Suprapubic skin (tissue), 4 donors: Measurements from ENCODE around the gene EXT2. TPM values are rescaled to one million over a fixed set of nuclear protein-coding genes. Genes with fewer than 3 reads are reported as not detected.

Source experiments
- DNase-seq, 2 donors: peaks; one replicate each; pipeline ENCODE4 v3.0.0-alpha.2; 2019; ENCODE audit warnings: low spot score in 2 of 2
- H3K27ac ChIP-seq: fragments of 200-600 bp; sonication (generic); one replicate; pipeline ENCODE4 v1.5.1; 2019
- H3K27me3 ChIP-seq: fragments of 200-600 bp; sonication (generic); one replicate; pipeline ENCODE4 v1.5.1; 2019
- H3K36me3 ChIP-seq: fragments of 200-600 bp; sonication (generic); one replicate; pipeline ENCODE4 v1.5.1; 2019
- H3K4me1 ChIP-seq: fragments of 200-600 bp; sonication (generic); one replicate; pipeline ENCODE4 v1.5.1; 2019
- H3K4me3 ChIP-seq: fragments of 200-600 bp; sonication (generic); one replicate; pipeline ENCODE4 v1.5.1; 2019; ENCODE audit warnings: mild to moderate bottlenecking
- H3K9me3 ChIP-seq: fragments of 200-600 bp; sonication (generic); one replicate; pipeline ENCODE4 v1.5.1; 2019
- EP300 ChIP-seq: sonication (generic); formaldehyde crosslinking; IDR thresholded peaks from one replicate; pipeline ENCODE4 v1.6.1; 2017; ENCODE audit warnings: antibody characterized with exemption
- POLR2A ChIP-seq, 2 donors: fragments of 450-650 bp; IDR thresholded peaks; one replicate each; pipeline ENCODE4 v1.6.1; 2017; ENCODE audit warnings: antibody characterized with exemption in 2 of 2, mild to moderate bottlenecking in 2 of 2, moderate library complexity in 2 of 2
- POLR2AphosphoS5 ChIP-seq, 3 donors: sonication (generic); formaldehyde crosslinking; IDR thresholded peaks; one replicate each; pipeline ENCODE4 v1.6.1; 2017; ENCODE audit warnings: antibody characterized with exemption in 3 of 3
- WGBS: methylation state at CpG from one replicate; pipeline ENCODE4 v1.1.5; 2018; 5-methylcytosine and 5-hydroxymethylcytosine counted together
- total RNA-seq, 4 donors: library from RNA; depleted of rRNA; stranded (reverse); fragments of >200 nt; gene quantifications; one replicate each; pipeline ENCODE4 v1.1.0, GENCODE V29; 2016
- TF ChIP-seq, protein P1 (sequence below), 2 donors: fragments of 200-600 bp in 1 of 2; fragments of 450-650 bp in 1 of 2; sonication (generic) in 1 of 2; IDR thresholded peaks; one replicate each; pipeline ENCODE4 v1.5.1; 2016 to 2019; ENCODE audit warnings: antibody characterized with exemption in 2 of 2, mild to moderate bottlenecking in 1 of 2, moderate library complexity in 1 of 2

Gene EXT2
- total RNA-seq, 4 donors from 2014 or later, result 66.3 to 82.0 (median 72.4) TPM

DNA sequence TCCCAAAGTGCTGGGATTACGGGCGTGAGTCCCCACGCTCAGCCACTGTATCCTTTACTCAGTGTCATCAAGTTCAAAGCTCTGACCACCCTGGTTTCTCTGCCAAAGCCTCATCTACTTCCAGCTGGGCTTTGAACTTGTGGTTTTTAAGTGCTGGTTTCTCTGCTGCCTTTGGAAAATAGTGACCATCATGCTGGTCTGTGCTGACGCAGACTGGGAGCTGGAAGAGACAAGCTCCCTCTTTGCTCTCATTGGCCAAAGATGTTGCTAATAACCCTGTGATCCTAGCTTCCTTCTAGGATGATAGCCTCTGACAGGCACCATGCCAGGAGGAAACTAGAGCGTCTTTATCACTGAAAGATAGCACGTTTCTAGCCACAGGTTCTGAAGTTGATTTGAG, 152.0 kb downstream of the EXT2 start:
- WGBS, result 75% methylated on average over 6 of the region's 6 CpGs
- no peak overlapping the region for H3K27ac ChIP-seq

DNA sequence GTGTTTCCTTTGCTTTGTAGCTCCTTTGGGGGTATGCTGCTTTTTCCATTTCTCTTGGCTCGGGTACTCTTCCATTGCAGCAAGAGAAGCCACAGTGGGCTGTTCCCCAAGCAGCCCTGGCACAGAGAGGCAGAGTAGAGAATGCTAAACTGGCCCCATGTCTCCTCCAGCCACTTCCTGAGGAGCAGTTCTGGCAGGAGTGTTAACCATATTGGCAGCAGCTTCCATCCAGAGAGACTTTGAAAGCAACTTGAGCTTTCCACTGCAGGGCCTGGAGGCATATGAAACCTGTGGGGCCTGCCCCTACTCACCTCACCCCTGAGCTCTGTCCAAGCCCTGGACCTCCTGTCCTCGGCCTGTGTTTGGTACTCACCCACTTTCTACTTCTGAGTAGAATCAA, 152.6 kb downstream of the EXT2 start:
- DNase-seq, result no peak
- H3K4me3 ChIP-seq, result no peak overlapping the region
- H3K27me3 ChIP-seq, result no peaks in the 10 kb centered on the region
- H3K27ac ChIP-seq, result no peak overlapping the region
- peaks cover 11% of the 10 kb centered on the region for H3K36me3 ChIP-seq
- H3K4me1 ChIP-seq, result peaks cover 4% of the 10 kb centered on the region
- WGBS, result 95% methylated on average over 2 of the region's 2 CpGs
- TF ChIP-seq POLR2AphosphoS5 (IDR thresholded peaks at IDR 0.05) (no peak), EP300 (no peak), POLR2A (IDR thresholded peaks at IDR 0.05) (no peak)
- TF ChIP-seq, protein P1, sequence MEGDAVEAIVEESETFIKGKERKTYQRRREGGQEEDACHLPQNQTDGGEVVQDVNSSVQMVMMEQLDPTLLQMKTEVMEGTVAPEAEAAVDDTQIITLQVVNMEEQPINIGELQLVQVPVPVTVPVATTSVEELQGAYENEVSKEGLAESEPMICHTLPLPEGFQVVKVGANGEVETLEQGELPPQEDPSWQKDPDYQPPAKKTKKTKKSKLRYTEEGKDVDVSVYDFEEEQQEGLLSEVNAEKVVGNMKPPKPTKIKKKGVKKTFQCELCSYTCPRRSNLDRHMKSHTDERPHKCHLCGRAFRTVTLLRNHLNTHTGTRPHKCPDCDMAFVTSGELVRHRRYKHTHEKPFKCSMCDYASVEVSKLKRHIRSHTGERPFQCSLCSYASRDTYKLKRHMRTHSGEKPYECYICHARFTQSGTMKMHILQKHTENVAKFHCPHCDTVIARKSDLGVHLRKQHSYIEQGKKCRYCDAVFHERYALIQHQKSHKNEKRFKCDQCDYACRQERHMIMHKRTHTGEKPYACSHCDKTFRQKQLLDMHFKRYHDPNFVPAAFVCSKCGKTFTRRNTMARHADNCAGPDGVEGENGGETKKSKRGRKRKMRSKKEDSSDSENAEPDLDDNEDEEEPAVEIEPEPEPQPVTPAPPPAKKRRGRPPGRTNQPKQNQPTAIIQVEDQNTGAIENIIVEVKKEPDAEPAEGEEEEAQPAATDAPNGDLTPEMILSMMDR (IDR thresholded peaks at IDR 0.05), result no peak
- peaks cover 5% of the 10 kb centered on the region for H3K9me3 ChIP-seq

More for the DNA sequence above, 152.0 kb downstream of the EXT2 start:
- no peaks in the 10 kb centered on the region for H3K9me3 ChIP-seq
- H3K4me1 ChIP-seq, result peaks cover 4% of the 10 kb centered on the region
- no peak for DNase-seq
- no peaks in the 10 kb centered on the region for H3K27me3 ChIP-seq
- H3K4me3 ChIP-seq, result no peak overlapping the region
- TF ChIP-seq POLR2A (IDR thresholded peaks at IDR 0.05) (no peak), EP300 (no peak), POLR2AphosphoS5 (IDR thresholded peaks at IDR 0.05) (no peak)
- TF ChIP-seq, protein P1 (IDR thresholded peaks at IDR 0.05), result no peak
- H3K36me3 ChIP-seq, result peaks cover 11% of the 10 kb centered on the region

DNA sequence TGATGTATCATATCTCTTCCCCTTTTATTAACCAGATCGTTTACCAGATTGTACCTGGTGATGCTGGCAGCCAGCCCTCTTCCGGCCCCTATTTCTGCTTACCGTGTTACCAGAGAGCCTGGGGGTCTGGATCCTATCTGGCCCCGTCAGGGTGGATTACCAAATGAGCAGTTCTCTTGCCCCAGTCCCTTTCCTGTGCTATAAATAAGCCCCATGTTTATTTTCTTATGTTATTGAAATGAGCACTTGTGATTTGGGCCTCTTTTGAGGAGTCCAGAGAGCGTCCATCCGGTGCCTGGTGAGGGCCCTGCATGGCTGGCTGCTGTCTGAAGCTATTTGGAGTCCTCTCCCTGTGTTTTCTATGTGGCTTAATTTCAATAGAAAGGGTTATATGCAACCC, 154.9 kb downstream of the EXT2 start:
- Histone ChIP-seq H3K4me3 (no peak overlapping the region), H3K9me3 (peaks cover 5% of the 10 kb centered on the region), H3K27ac (no peak overlapping the region), H3K36me3 (no peaks in the 10 kb centered on the region), H3K27me3 (no peaks in the 10 kb centered on the region), H3K4me1 (peaks cover 4% of the 10 kb centered on the region)
- DNase-seq, result no peak
- TF ChIP-seq POLR2AphosphoS5 (IDR thresholded peaks at IDR 0.05) (no peak), POLR2A (IDR thresholded peaks at IDR 0.05) (no peak), EP300 (no peak)
- TF ChIP-seq, protein P1 (IDR thresholded peaks at IDR 0.05), result no peak
- 75% methylated on average over 6 of the region's 6 CpGs for WGBS

DNA sequence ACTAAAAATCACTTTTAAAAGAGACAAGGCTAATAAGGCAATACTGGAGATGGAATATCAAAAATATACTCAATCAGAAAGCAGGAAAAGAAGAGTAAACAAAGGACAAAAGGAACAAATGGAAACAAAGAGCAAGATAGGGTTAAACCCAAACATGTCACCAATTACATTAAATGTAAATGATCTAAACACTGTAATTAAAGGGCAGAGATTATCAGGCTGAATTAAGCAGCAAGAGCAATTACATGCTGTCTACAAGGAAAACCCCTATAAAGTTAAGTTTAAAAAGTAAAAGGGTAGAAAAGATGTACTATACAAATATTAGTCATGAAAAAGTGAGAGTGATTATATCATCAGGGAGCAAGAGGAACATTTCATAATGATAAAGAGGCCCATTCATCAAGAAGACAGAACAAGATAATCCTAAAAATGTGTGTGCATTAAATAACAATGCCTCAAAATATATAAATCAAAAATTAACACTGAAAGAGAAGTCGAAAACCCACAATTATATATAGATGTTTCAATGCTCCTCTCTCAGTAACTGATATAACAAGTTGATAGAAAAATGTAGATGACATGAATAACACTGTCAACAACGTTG, 157.6 kb downstream of the EXT2 start:
- no peaks in the 10 kb centered on the region for H3K27me3 ChIP-seq
- H3K36me3 ChIP-seq, result no peaks in the 10 kb centered on the region
- H3K9me3 ChIP-seq, result peaks cover 5% of the 10 kb centered on the region
- WGBS, result 68% methylated on average over 2 of the region's 2 CpGs
- no peaks in the 10 kb centered on the region for H3K4me1 ChIP-seq
- TF ChIP-seq EP300 (no peak), POLR2A (IDR thresholded peaks at IDR 0.05) (no peak), POLR2AphosphoS5 (IDR thresholded peaks at IDR 0.05) (no peak)
- TF ChIP-seq, protein P1 (IDR thresholded peaks at IDR 0.05), result no peak
- H3K27ac ChIP-seq, result no peak overlapping the region
- no peak for DNase-seq
- H3K4me3 ChIP-seq, result no peak overlapping the region

DNA sequence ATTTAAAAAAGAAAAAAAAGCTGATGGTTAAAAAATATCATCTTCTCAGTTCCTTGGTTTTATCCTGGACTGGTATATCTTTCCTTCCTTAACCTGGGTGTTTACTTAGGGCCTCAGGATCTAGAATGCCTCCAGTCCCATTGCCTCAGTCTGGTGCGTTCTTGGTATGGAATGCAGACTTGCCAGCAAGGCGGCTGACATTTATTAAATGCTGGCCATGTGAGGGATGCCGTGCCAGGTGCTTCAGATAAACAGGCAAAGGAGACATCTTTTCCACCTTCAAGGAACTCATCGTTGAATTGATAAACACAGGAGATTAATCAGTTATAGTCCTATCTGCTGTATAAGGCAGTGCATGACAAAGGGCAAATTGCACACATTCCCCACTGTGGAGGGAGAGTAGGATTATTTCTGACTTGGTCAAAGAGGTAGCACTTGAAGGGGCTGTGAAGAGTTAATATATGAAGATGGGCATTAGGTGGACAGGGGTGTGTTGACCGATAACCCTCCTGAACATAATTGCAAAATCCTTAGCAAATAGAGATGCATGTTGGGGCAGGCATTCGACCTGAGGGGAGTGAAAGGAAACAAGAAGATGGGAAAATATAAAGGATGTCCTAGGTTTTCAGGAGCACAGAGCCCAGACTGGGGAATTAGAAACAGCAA, 160.1 kb downstream of the EXT2 start:
- TF ChIP-seq, protein P1 (IDR thresholded peaks at IDR 0.05), result no peak
- TF ChIP-seq EP300, result no peak
- no peak for TF ChIP-seq POLR2AphosphoS5 (IDR thresholded peaks at IDR 0.05)
- TF ChIP-seq POLR2A (IDR thresholded peaks at IDR 0.05), result no peak
- H3K36me3 ChIP-seq, result no peaks in the 10 kb centered on the region
- no peaks in the 10 kb centered on the region for H3K27me3 ChIP-seq
- peaks cover 5% of the 10 kb centered on the region for H3K9me3 ChIP-seq
- no peaks in the 10 kb centered on the region for H3K4me1 ChIP-seq
- H3K27ac ChIP-seq, result no peak overlapping the region
- H3K4me3 ChIP-seq, result no peak overlapping the region
- 53% methylated on average over 6 of the region's 6 CpGs for WGBS
- no peak for DNase-seq
